ENCODE results near the gene TTC4.
A peak's percentile ranks its signal among the peaks of the same experiment; 100 is the strongest.

GRCh38 chr1:54715493-54716298, at the start of gene TTC4:
- 0 out of 2 replicates have a peak, but pooled peaks have one; percentile 8 for TF ChIP-seq ISL1 (CRISPR knock-in tag; IDR thresholded peaks at IDR 0.05)
- no peak for TF ChIP-seq BACH2 (CRISPR knock-in tag; IDR thresholded peaks at IDR 0.05; ENCODE audit: borderline replicate concordance)
- TF ChIP-seq RARB (CRISPR knock-in tag; IDR thresholded peaks at IDR 0.05), result no peak
- 0 out of 2 replicates have a peak, but pooled peaks have one; percentile 14 for TF ChIP-seq ZFP30 (CRISPR knock-in tag; IDR thresholded peaks at IDR 0.05)
- TF ChIP-seq GLIS3 (CRISPR knock-in tag; IDR thresholded peaks at IDR 0.05), result no peak
- TF ChIP-seq ZFP3 (CRISPR knock-in tag; IDR thresholded peaks at IDR 0.05), result 0 out of 2 replicates have a peak, but pooled peaks have one; percentile 55
- no peak for TF ChIP-seq OSR1 (CRISPR knock-in tag; IDR thresholded peaks at IDR 0.05)

Measured in SK-N-SH treated with all-trans-retinoic acid at 6 μM for 48 hours (cell line).